GM23338 (cell line): ENCODE measurements around the gene NGB. TPM values are rescaled to one million over a fixed set of nuclear protein-coding genes. Genes with fewer than 3 reads are reported as not detected.

Source experiments
- ATAC-seq: fragments of 200-7000 bp; cut with Tn5 transposase; 3 replicates; pipeline ENCODE4 v1.9.1; 2020
- DNase-seq: peaks from one replicate; pipeline ENCODE4 v3.0.0-alpha.2; 2015; ENCODE audit warnings: low spot score
- H2AFZ ChIP-seq: fragments of 200-600 bp; sonication (generic); 2 replicates; pipeline ENCODE4 v1.8.0; 2016; ENCODE audit warnings: antibody characterized with exemption, mild to moderate bottlenecking, moderate library complexity
- H3F3A ChIP-seq: fragments of 200-600 bp; sonication (generic); replicated peaks from 2 replicates; pipeline ENCODE4 v1.8.0; 2017; ENCODE audit warnings: antibody characterized with exemption, mixed run types, low read depth
- H3K27ac ChIP-seq: fragments of 200-600 bp; sonication (generic); 2 replicates; pipeline ENCODE4 v1.6.1; 2016; ENCODE audit warnings: low read depth
- H3K27me3 ChIP-seq: fragments of 200-600 bp; sonication (generic); 2 replicates; pipeline ENCODE4 v1.8.0; 2016; ENCODE audit warnings: mild to moderate bottlenecking, mixed run types, moderate library complexity; ENCODE audit not compliant: insufficient read depth
- H3K36me3 ChIP-seq: fragments of 200-600 bp; sonication (generic); 2 replicates; pipeline ENCODE4 v1.8.0; 2016; ENCODE audit warnings: mild to moderate bottlenecking; ENCODE audit not compliant: insufficient read depth
- H3K4me1 ChIP-seq: fragments of 200-600 bp; sonication (generic); 2 replicates; pipeline ENCODE4 v1.8.0; 2016; ENCODE audit warnings: mild to moderate bottlenecking, moderate library complexity; ENCODE audit not compliant: insufficient read depth
- H3K4me2 ChIP-seq: fragments of 200-600 bp; sonication (generic); 2 replicates; pipeline ENCODE4 v1.7.1; 2017; ENCODE audit warnings: mixed run types
- H3K4me3 ChIP-seq: fragments of 200-600 bp; sonication (generic); 2 replicates; pipeline ENCODE4 v1.6.1; 2016; ENCODE audit warnings: mixed run types
- H3K79me2 ChIP-seq: fragments of 200-600 bp; sonication (generic); replicated peaks from 2 replicates; pipeline ENCODE4 v1.8.0; 2017; ENCODE audit warnings: mild to moderate bottlenecking; ENCODE audit not compliant: insufficient read depth
- H3K9me2 ChIP-seq: fragments of 200-600 bp; sonication (generic); 2 replicates; pipeline ENCODE4 v1.8.0; 2017; ENCODE audit not compliant: insufficient read depth
- H4K20me1 ChIP-seq: fragments of 200-600 bp; sonication (generic); replicated peaks from 2 replicates; pipeline ENCODE4 v1.8.0; 2017; ENCODE audit warnings: mild to moderate bottlenecking; ENCODE audit not compliant: insufficient read depth
- H3K27ac Mint-ChIP-seq: 2 replicates; pipeline ENCODE4 v1.8.0; 2020; ENCODE audit warnings: inconsistent platforms, mild to moderate bottlenecking, moderate library complexity, mixed read lengths
- H3K27me3 Mint-ChIP-seq: 3 replicates; pipeline ENCODE4 v1.8.0; 2022; ENCODE audit warnings: low read depth, mild to moderate bottlenecking, moderate library complexity, mixed read lengths, inconsistent platforms; ENCODE audit not compliant: insufficient read depth, poor library complexity
- H3K36me3 Mint-ChIP-seq: 3 replicates; pipeline ENCODE4 v1.8.0; 2021; ENCODE audit warnings: low read depth, mild to moderate bottlenecking, inconsistent platforms, moderate library complexity, mixed read lengths
- H3K4me1 Mint-ChIP-seq: 3 replicates; pipeline ENCODE4 v1.8.0; 2020; ENCODE audit warnings: mild to moderate bottlenecking, inconsistent platforms, mixed read lengths
- H3K4me3 Mint-ChIP-seq: 3 replicates; pipeline ENCODE4 v1.8.0; 2021; ENCODE audit warnings: moderate library complexity, mild to moderate bottlenecking, inconsistent platforms, mixed read lengths
- H3K9me3 Mint-ChIP-seq: 3 replicates; pipeline ENCODE4 v1.8.0; 2020; ENCODE audit warnings: moderate library complexity, mild to moderate bottlenecking, inconsistent platforms, mixed read lengths
- NANOG ChIP-seq: IDR thresholded peaks from 2 replicates; pipeline ENCODE4 v1.6.1; 2016; ENCODE audit warnings: antibody characterized with exemption, borderline replicate concordance
- POLR2AphosphoS5 ChIP-seq: IDR thresholded peaks from 2 replicates; pipeline ENCODE4 v1.6.1; 2016; ENCODE audit warnings: antibody characterized with exemption, low read depth
- ZNF114 ChIP-seq: fragments of 250-450 bp; sonication (Bioruptor Pico); IDR thresholded peaks from 2 replicates; pipeline ENCODE4 v1.5.0; 2020; ENCODE audit warnings: mild to moderate bottlenecking, moderate library complexity
- ZNF331 ChIP-seq: fragments of 250-450 bp; sonication (Bioruptor Pico); IDR thresholded peaks from 2 replicates; pipeline ENCODE4 v1.5.0; 2020; ENCODE audit warnings: low read depth, mild to moderate bottlenecking, moderate library complexity
- polyA plus RNA-seq: library from polyadenylated mRNA; unstranded; fragments of >200 nt; fragmentation: Nextera tagmentation; extraction: Ambion mirVana; gene quantifications from 2 replicates; pipeline ENCODE4 v1.2.1, GENCODE V29; 2016
- total RNA-seq: library from RNA; depleted of rRNA; stranded (reverse); fragments of >200 nt; shearing (Covaris generic); gene quantifications from 2 replicates; pipeline ENCODE4 v1.2.3, GENCODE V29; 2014
- TF ChIP-seq, protein P1 (sequence below), 2 experiments: fragments of 200-600 bp in 1 of 2; sonication (generic) in 1 of 2; conservative IDR thresholded peaks; 2 replicates each; pipeline versions ENCODE4 v1.5.1 to v1.6.1; 2016 to 2017; ENCODE audit warnings: antibody characterized with exemption in 2 of 2, low read depth in 2 of 2, mild to moderate bottlenecking in 2 of 2, moderate library complexity in 1 of 2
- TF ChIP-seq, protein P2 (sequence below): IDR thresholded peaks from 2 replicates; pipeline ENCODE4 v1.6.1; 2016; ENCODE audit warnings: antibody characterized with exemption
- TF ChIP-seq, protein P3 (sequence below): fragments of 250-450 bp; sonication (Bioruptor Pico); IDR thresholded peaks from 2 replicates; pipeline ENCODE4 v1.5.0; 2020; ENCODE audit warnings: mild to moderate bottlenecking, moderate library complexity

Gene NGB
- total and polyA plus RNA-seq, 2 experiments from 2014 or later, result 0.21 to 1.0 TPM

DNA sequence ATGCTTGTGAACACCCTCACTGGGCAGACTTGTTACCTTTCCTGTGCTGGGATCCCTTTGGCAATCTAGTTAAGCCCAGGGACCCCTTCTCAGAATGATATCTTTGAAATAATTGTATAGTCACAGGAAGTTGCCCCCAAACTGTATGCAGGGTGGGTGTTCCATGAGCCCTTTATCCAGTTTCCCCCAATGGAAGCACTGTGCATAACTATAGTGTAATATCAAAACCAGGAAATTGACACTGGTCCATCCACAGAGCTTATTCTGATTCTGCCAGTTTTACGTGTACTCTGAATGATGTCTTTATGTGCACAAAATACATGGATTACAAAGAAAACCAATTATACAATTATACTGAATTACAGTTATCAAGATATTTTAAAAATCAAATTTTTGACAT lies 24.2 kb downstream of the NGB start:
- Mint-ChIP-seq H3K27ac (no peak overlapping the region), H3K9me3 (no peaks in the 10 kb centered on the region), H3K27me3 (peaks cover 11% of the 10 kb centered on the region), H3K36me3 (no peaks in the 10 kb centered on the region), H3K4me1 (no peaks in the 10 kb centered on the region), H3K4me3 (no peak overlapping the region)
- Histone ChIP-seq H3K9me2 (no peaks in the 10 kb centered on the region), H3K4me3 (no peak overlapping the region), H3K4me2 (no peak overlapping the region), H3K79me2 (no peaks in the 10 kb centered on the region), H3K27ac (no peak overlapping the region), H3K36me3 (no peaks in the 10 kb centered on the region), H3K27me3 (no peaks in the 10 kb centered on the region), H2AFZ (no peak overlapping the region), H4K20me1 (no peaks in the 10 kb centered on the region; the same call in 1 of the 2 replicates), H3K4me1 (no peaks in the 10 kb centered on the region), H3F3A (no peaks in the 10 kb centered on the region)
- no peak for ATAC-seq
- TF ChIP-seq, protein P1, sequence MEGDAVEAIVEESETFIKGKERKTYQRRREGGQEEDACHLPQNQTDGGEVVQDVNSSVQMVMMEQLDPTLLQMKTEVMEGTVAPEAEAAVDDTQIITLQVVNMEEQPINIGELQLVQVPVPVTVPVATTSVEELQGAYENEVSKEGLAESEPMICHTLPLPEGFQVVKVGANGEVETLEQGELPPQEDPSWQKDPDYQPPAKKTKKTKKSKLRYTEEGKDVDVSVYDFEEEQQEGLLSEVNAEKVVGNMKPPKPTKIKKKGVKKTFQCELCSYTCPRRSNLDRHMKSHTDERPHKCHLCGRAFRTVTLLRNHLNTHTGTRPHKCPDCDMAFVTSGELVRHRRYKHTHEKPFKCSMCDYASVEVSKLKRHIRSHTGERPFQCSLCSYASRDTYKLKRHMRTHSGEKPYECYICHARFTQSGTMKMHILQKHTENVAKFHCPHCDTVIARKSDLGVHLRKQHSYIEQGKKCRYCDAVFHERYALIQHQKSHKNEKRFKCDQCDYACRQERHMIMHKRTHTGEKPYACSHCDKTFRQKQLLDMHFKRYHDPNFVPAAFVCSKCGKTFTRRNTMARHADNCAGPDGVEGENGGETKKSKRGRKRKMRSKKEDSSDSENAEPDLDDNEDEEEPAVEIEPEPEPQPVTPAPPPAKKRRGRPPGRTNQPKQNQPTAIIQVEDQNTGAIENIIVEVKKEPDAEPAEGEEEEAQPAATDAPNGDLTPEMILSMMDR (conservative IDR thresholded peaks at IDR 0.05; ENCODE audit: low read depth in 2 of 2), result no peak
- TF ChIP-seq ZNF331 (CRISPR knock-in tag) (no peak), POLR2AphosphoS5 (no peak), NANOG (no peak), ZNF114 (no peak)
- TF ChIP-seq, protein P2, sequence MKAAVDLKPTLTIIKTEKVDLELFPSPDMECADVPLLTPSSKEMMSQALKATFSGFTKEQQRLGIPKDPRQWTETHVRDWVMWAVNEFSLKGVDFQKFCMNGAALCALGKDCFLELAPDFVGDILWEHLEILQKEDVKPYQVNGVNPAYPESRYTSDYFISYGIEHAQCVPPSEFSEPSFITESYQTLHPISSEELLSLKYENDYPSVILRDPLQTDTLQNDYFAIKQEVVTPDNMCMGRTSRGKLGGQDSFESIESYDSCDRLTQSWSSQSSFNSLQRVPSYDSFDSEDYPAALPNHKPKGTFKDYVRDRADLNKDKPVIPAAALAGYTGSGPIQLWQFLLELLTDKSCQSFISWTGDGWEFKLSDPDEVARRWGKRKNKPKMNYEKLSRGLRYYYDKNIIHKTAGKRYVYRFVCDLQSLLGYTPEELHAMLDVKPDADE, result no peak
- TF ChIP-seq, protein P3, sequence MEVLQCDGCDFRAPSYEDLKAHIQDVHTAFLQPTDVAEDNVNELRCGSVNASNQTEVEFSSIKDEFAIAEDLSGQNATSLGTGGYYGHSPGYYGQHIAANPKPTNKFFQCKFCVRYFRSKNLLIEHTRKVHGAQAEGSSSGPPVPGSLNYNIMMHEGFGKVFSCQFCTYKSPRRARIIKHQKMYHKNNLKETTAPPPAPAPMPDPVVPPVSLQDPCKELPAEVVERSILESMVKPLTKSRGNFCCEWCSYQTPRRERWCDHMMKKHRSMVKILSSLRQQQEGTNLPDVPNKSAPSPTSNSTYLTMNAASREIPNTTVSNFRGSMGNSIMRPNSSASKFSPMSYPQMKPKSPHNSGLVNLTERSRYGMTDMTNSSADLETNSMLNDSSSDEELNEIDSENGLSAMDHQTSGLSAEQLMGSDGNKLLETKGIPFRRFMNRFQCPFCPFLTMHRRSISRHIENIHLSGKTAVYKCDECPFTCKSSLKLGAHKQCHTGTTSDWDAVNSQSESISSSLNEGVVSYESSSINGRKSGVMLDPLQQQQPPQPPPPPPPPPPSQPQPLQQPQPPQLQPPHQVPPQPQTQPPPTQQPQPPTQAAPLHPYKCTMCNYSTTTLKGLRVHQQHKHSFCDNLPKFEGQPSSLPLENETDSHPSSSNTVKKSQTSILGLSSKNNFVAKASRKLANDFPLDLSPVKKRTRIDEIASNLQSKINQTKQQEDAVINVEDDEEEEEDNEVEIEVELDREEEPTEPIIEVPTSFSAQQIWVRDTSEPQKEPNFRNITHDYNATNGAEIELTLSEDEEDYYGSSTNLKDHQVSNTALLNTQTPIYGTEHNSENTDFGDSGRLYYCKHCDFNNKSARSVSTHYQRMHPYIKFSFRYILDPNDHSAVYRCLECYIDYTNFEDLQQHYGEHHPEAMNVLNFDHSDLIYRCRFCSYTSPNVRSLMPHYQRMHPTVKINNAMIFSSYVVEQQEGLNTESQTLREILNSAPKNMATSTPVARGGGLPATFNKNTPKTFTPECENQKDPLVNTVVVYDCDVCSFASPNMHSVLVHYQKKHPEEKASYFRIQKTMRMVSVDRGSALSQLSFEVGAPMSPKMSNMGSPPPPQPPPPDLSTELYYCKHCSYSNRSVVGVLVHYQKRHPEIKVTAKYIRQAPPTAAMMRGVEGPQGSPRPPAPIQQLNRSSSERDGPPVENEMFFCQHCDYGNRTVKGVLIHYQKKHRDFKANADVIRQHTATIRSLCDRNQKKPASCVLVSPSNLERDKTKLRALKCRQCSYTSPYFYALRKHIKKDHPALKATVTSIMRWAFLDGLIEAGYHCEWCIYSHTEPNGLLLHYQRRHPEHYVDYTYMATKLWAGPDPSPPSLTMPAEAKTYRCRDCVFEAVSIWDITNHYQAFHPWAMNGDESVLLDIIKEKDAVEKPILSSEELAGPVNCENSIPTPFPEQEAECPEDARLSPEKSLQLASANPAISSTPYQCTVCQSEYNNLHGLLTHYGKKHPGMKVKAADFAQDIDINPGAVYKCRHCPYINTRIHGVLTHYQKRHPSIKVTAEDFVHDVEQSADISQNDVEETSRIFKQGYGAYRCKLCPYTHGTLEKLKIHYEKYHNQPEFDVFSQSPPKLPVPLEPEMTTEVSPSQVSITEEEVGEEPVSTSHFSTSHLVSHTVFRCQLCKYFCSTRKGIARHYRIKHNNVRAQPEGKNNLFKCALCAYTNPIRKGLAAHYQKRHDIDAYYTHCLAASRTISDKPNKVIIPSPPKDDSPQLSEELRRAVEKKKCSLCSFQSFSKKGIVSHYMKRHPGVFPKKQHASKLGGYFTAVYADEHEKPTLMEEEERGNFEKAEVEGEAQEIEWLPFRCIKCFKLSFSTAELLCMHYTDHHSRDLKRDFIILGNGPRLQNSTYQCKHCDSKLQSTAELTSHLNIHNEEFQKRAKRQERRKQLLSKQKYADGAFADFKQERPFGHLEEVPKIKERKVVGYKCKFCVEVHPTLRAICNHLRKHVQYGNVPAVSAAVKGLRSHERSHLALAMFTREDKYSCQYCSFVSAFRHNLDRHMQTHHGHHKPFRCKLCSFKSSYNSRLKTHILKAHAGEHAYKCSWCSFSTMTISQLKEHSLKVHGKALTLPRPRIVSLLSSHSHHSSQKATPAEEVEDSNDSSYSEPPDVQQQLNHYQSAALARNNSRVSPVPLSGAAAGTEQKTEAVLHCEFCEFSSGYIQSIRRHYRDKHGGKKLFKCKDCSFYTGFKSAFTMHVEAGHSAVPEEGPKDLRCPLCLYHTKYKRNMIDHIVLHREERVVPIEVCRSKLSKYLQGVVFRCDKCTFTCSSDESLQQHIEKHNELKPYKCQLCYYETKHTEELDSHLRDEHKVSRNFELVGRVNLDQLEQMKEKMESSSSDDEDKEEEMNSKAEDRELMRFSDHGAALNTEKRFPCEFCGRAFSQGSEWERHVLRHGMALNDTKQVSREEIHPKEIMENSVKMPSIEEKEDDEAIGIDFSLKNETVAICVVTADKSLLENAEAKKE (CRISPR knock-in tag), result no peak
- DNase-seq, result no peak
